Epidermal melanocyte (primary cell): ENCODE measurements around the gene ACSM2B.
"Not testable (repeated sequence)": the region's sequence is repeated elsewhere in the genome, so short reads cannot be mapped to it uniquely, and the experiment has no call there.

Source experiments
- DNase-seq: peaks from one replicate; pipeline ENCODE4 v3.0.0; 2011; ENCODE audit warnings: low spot score; ENCODE audit not compliant: insufficient read length

Gene ACSM2B

GRCh38 chr16:20598832-20599469 lies 22.8 kb upstream of the ACSM2B start:
- no peak for DNase-seq

DNA sequence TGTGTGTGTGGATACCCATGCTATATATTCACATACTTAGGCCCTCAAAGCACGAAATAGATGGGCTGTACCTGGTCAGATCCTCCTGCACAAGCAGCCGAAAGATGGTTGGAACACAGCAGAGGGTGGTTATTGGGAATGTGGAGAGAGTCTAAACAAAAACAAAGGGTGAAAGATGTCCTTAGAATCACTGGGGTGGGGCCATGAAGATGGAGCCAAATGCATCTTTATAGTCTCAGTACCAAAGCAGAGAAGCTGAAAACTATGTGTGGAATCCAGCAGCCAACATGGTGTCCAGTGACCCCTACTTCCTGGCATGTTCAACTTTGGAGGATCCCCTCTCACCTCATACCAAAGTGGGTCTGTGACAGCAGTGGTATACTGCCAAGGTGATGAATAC lies 19.5 kb upstream of the ACSM2B start:
- DNase-seq: not testable (repeated sequence)

GRCh38 chr16:20595068-20595467 lies 18.9 kb upstream of the ACSM2B start:
- not testable (repeated sequence) for DNase-seq

DNA sequence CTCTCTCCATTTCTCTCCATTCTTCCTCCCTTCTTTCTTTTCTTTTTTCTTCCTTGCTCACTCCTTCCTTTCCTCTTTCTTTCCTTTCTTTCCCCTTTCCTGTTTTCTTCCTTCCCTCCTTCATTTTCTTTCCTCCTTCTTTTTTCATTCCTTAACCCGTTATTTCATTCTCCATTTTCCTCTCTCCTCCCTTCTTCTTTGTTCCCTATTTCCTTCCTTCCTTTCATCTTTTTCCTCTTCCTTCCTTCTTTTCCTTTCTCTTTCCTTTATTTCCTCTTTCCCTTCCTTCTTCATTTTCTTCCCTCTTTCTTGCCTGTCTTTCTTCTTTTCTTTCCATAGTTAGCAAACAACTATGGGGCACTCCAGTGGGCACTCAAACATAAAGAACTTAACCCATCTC lies 16.6 kb upstream of the ACSM2B start:
- DNase-seq: not testable (repeated sequence)

DNA sequence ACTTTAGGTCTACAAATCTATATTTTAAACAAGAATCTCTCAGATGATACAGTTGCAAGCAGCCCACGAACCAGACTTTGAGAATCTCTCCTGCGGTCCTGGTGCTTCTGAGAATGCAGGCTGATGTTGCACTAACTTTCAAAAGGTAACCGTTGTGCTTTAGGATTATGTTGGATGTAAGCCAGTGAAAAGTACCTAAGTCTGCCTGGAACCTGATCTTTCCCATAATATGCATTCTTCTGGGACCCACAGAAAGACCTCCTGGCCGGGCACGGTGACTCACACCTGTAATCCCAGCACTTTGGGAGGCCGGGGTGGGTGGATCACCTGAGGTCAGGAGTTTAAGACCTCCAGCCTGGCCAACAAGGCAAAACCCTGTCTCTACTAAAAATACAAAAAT lies 13.3 kb upstream of the ACSM2B start:
- not testable (repeated sequence) for DNase-seq

DNA sequence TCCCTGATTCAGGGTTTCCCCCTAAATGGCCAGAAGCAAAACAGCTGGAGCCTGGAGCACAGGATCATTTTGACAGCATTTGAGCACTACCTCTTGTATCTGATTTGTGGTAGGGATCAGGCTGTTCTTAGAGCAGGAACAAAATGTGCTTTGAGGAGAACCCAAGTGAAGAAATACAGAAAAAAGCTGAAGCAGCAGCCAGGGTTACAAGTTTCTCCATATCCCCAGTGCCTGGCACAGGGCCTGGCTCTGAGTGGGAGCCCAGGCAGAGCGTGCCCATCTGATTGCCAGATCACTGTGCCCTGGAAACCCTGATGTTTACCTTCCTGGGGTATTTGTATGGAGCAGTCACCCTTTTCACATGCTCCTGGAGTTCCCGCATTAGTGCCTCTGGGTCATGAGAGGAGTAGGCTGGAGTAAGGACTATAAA lies 11.5 kb upstream of the ACSM2B start:
- DNase-seq: not testable (repeated sequence)

- not testable (repeated sequence) for DNase-seq
Measured at GRCh38 chr16:20586716-20587115, 10.5 kb upstream of the ACSM2B start.

GRCh38 chr16:20586112-20586511 lies 9.9 kb upstream of the ACSM2B start:
- DNase-seq: not testable (repeated sequence)

DNA sequence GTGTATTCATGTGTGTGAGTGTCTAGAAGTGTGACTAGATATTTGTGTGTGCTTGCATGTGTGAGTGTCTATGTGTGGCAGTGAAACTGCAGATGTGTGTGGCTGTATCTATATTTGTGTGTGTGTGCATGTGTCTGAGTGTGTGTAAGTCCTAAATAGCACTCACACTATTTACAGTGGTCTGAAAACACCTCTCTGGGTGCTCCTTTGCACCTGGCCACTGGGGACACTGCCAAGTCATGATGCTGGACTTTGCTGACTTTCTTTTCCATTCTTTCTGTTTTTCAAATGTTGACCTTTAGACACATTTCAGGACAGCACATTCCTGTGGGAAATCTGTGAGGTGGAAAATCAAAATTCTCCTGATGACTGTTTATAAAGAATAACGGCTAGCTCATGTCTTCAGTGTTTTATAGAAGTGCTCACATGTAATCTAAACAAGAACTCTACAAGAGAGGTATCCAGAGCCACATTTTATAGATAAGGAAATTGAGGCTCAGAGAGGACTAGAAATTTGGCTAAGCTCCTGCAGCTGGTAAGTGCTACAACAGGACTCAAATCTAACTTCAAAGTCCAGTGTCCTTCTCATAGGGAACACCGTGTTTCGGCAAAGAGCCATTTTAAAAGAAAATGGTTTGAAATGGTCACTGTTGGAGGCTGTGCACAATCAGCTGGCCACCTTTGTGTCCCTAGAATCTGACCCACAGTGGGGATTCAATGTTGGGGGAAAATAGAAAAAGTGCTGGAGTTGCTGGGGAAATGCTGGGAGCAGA lies 4.5 kb upstream of the ACSM2B start:
- DNase-seq: not testable (repeated sequence)

GRCh38 chr16:20578091-20578490 lies 1.9 kb upstream of the ACSM2B start:
- DNase-seq: not testable (repeated sequence)

DNA sequence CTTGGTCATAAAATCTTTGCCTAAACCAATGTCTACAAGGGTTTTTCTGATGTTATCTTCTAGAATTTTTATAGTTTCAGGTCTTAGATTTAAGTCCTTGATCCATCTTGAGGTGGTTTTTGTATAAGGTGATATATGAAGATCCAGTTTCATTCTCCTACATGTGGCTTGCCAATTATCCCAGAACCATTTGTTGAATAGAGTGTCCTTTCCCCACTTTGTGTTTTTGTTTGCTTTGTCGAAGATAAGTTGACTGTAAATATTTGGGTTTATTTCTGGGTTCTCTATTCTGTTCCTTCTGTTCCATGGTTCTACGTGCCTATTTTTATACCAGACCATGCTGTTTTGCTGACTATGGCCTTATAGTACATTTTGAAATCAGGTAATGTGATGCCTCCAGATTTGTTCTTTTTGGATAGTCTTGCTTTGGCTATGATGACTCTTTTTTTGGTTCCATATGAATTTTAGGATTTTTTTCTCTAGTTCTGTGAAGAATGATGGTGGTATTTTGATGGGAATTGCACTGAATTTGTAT lies 7.0 kb downstream of the ACSM2B start:
- not testable (repeated sequence) for DNase-seq

DNA sequence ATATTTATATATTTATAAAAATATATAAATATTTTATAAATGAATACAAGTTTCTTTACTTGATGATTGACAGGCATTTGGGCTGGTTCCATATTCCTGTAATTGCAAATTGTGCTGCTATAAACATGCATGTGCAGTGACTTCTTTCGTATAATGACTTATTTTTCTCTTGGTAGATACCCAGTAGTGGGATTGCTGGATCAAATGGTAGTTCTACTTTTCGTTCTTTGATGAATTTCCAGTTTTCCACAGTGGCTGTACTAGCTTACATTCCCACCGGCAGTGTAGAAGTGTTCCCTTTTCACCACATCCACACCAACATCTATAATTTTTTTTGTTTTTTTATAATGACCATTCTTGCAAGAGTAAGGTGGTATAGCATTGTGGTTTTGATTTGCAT lies 7.8 kb downstream of the ACSM2B start:
- no peak for DNase-seq

DNA sequence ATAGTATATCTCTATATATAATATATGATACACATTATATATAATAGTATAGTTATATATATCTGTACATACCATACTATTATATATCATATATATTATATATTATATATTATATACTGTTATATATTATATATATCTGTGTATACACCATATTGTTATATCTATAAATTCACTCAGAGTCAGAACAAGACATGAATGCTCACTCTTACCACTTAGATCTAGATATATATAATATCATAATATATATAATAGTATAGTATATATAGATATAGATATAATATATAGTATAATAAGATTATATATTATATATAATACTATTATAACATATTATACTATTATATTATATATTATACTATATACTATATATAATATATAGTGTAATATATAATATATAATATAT lies 9.3 kb downstream of the ACSM2B start:
- no peak for DNase-seq

DNA sequence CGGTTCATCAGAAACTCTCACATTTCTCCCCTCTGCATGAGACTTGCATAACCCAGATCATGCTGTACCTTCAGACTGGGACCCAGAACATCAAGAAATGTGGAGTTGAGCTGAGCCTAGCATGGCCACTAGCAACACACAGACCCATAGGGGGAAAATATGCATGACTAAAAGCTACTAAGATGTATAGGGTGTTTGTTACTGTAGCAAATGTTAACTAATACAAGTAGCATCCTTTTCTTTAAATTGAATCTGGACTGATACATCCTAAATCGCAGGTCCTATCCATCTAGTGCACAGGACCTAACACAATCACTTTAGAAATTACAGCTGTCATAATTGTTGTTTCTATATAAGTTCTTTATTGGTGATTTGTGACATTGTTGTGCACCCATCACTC lies 10.8 kb downstream of the ACSM2B start:
- DNase-seq: not testable (repeated sequence)

DNA sequence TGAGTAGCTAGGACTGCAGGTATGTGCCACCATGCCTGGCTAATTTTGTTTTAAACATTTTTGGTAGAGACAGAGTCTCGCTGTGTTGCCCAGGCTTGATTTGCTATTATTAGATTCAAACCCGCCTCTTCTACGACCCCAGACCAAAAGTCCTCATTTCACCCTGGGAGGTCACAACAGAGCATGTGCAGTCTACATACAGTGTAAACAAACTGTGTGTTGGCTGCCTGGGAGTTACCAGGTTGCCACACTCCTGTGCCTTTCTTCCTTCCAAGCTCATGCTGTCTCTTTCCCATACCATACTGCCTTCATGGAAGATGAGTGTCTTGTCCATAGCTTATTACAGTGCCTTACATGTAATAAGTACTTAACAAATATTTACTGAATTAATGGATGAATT lies 11.9 kb downstream of the ACSM2B start:
- not testable (repeated sequence) for DNase-seq

GRCh38 chr16:20555628-20556027 lies 20.5 kb downstream of the ACSM2B start:
- not testable (repeated sequence) for DNase-seq

DNA sequence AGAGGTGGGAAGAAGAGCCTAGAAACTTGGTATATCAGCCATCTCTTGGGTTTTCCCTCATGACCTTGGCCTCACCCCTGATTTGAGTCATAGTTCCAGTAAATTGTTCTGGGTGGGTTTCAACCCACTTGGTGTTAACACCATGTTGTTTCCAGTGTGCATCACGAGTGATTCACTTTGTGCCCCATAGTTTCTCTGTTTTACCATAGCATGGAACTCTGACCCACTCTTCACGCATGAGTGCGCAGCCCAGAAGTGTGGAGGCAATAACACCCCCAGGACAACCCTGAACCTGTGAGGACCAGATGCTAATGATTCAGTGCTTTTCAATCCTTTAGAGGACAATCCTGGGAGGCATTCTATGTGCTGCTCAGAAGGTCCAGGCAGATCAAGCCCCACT lies 21.5 kb downstream of the ACSM2B start:
- not testable (repeated sequence) for DNase-seq

- DNase-seq: not testable (repeated sequence)
Measured at GRCh38 chr16:20553493-20553892, 22.7 kb downstream of the ACSM2B start.

- not testable (repeated sequence) for DNase-seq
Measured at GRCh38 chr16:20546951-20547350, 29.2 kb downstream of the ACSM2B start.

GRCh38 chr16:20546278-20546853 lies 29.8 kb downstream of the ACSM2B start:
- not testable (repeated sequence) for DNase-seq

DNA sequence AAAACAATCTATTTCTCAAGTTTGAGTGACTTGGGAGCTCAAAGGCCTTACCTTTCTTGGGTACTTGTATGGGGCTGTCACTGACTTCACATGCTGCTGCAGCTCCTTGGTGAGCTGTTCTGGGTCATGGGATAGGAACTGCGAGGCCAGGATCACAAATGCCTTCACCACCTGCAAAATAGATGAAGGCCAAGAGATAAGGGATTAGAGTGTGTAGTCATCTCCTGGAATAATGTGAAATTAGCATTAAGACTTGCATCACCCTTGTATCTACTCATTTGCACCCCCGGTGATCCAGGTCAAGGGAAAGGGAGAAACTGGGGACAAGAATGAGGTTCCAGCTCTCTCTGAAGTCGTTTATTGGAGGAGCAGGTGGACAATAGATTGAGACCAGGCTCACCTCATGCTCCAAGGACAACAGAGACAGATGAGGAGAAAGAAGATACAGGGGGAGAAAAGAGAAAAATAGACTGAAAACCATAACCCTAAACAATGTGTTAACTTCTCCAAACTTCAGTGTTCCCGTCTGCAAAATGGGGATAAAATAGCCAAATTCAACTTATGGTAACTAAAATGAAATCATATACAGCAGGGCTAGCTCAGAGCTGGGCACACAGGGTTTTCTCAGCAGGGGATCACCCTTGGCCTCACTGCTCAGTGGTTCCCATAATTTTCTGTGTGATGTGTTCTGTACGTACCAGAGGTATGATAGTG lies 35.4 kb downstream of the ACSM2B start:
- not testable (repeated sequence) for DNase-seq
